Activated CD4-positive, alpha-beta T cell treated with anti-CD3 and anti-CD28 coated beads, Interleukin-2, Interleukin-4, amounts not matched to agents 100 ng/mL and 50 ng/mL, durations not matched to agents 16 hours and 8 hours (primary cell): ENCODE data around the gene ACSM4.
"Not testable (repeated sequence)": the region's sequence is repeated elsewhere in the genome, so short reads cannot be mapped to it uniquely, and the experiment has no call there.

Experiments used
- DNase-seq: peaks from one replicate; pipeline ENCODE4 v3.0.0-alpha.2; 2020; ENCODE audit warnings: low spot score

Gene ACSM4

GRCh38 chr12:7303772-7304171, at the start of gene ACSM4:
ACSM4 (plus strand) TSS chr12:7304072; CDS start chr12:7304332, 260 bp downstream.
- no peak for DNase-seq

- DNase-seq = no peak
Measured at GRCh38 chr12:7259060-7259459, 44.8 kb upstream of the ACSM4 start.

GRCh38 chr12:7264538-7264937, 39.3 kb upstream of the ACSM4 start:
- DNase-seq = no peak

GRCh38 chr12:7265251-7265650, 38.6 kb upstream of the ACSM4 start:
- no peak for DNase-seq

- no peak for DNase-seq
Measured at GRCh38 chr12:7269273-7269672, 34.6 kb upstream of the ACSM4 start.

- DNase-seq = no peak
Measured at GRCh38 chr12:7271893-7272514, 31.9 kb upstream of the ACSM4 start.

- DNase-seq = not testable (repeated sequence)
Measured at GRCh38 chr12:7275482-7275881, 28.4 kb upstream of the ACSM4 start.

- no peak for DNase-seq
Measured at GRCh38 chr12:7282844-7283243, 21.0 kb upstream of the ACSM4 start.

GRCh38 chr12:7289743-7290142, 14.1 kb upstream of the ACSM4 start:
- no peak for DNase-seq

GRCh38 chr12:7290588-7290987, 13.3 kb upstream of the ACSM4 start:
- not testable (repeated sequence) for DNase-seq

GRCh38 chr12:7292300-7292699, 11.6 kb upstream of the ACSM4 start:
- DNase-seq = no peak

- DNase-seq = no peak
Measured at GRCh38 chr12:7293670-7294069, 10.2 kb upstream of the ACSM4 start.

GRCh38 chr12:7295529-7295928, 8.3 kb upstream of the ACSM4 start:
- no peak for DNase-seq

- no peak for DNase-seq
Measured at GRCh38 chr12:7297865-7298264, 6.0 kb upstream of the ACSM4 start.

- DNase-seq = no peak
Measured at GRCh38 chr12:7302266-7302986, 1.4 kb upstream of the ACSM4 start.

GRCh38 chr12:7303230-7303629, 642 bp upstream of the ACSM4 start:
- no peak for DNase-seq

- DNase-seq = no peak
Measured at GRCh38 chr12:7304456-7304855, 584 bp downstream of the ACSM4 start.

- DNase-seq = no peak
Measured at GRCh38 chr12:7310070-7310469, 6.2 kb downstream of the ACSM4 start.

- DNase-seq = no peak
Measured at GRCh38 chr12:7319930-7320329, 16.1 kb downstream of the ACSM4 start.

GRCh38 chr12:7321624-7322023, 17.8 kb downstream of the ACSM4 start:
- no peak for DNase-seq

GRCh38 chr12:7322599-7322998, 18.7 kb downstream of the ACSM4 start:
- no peak for DNase-seq

- DNase-seq = no peak
Measured at GRCh38 chr12:7324176-7324575, 20.3 kb downstream of the ACSM4 start.

GRCh38 chr12:7327918-7328317, 24.0 kb downstream of the ACSM4 start:
- no peak for DNase-seq

- DNase-seq = not testable (repeated sequence)
Measured at GRCh38 chr12:7337790-7338189, 33.9 kb downstream of the ACSM4 start.
